Measurements from ENCODE around the gene SNU13.
"Not testable (repeated sequence)": the region's sequence is repeated elsewhere in the genome, so short reads cannot be mapped to it uniquely, and the experiment has no call there.

SNU13 gene

DNA sequence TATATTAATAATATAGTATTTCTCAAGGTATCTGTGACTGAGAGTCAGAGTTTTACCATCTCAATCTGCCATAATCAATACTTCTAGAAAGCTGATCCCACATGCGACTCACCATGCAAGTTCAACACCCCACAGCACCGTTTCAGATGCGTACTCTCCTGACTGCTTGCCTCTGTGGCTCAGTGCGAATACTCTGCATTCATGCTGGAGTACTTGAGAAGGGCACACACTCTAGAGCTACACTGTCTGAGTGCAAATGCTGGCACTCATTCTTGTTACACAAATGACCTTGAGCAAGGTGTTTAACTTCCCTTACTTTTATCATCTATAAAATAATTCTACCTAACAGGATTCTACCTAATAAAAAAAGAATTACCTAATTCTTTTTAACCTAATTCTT lies 12.5 kb downstream of the SNU13 start:
- DNase-seq = no peak

- DNase-seq = no peak
Measured at GRCh38 chr22:41674846-41675340, 13.8 kb downstream of the SNU13 start.

DNA sequence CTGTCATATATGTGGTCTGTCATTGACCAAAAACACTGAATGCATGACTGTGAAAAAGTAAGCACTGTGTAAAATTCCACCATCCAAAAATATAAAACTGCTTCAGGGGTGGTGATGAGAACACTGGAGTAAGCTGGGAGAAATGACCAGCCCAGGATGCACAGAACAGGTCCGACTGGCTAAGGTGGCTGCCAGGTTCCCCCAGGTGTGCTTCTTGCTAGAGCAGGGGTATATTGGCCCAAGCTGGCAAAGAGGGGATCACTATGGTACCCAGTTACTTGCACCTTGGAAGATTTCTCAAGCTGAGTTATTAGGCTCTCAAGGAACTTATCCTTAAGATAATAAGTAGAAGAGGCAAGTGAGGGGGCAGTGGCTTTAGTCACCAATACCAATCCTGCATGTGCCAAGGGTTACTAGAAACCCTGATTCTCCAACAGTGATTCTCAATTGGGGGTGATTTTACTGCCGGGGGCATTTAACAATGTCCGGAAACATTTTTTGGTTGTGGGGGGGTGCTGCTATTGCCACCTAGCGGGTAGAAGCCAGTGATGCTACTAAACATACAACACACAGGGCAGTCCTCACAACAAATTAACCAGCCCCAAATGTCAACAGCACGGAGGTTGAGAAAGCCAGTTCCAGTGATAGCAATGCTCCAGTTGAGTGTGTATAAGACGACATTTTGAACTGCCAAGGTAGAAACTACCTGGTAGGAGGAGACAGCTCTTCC lies 15.7 kb downstream of the SNU13 start:
- DNase-seq = no peak

- DNase-seq = not testable (repeated sequence)
Measured at GRCh38 chr22:41672096-41672495, 16.6 kb downstream of the SNU13 start.

GRCh38 chr22:41668971-41669911 lies 19.4 kb downstream of the SNU13 start:
- no peak for DNase-seq

DNA sequence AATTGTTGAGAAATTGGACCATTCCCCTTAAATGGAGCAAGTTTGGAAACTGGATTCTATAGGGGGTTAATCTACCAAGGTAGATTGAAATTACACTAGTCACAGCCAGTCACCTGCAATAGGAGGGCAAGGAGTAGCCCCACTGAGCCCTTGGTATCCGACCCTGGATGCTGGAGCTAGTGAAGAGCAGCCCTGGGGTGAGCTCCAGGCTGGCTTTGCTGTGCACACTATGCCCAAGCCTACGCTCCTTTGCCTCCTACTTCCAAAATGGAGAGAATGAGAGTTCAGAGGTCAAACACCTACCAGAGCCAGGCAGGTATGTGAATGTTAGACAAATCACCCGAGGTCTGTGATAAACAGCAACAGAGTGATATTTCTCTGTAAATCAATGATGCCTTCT lies 23.7 kb downstream of the SNU13 start:
- no peak for DNase-seq

GRCh38 chr22:41664490-41664889 lies 24.2 kb downstream of the SNU13 start:
- no peak for DNase-seq

- not testable (repeated sequence) for DNase-seq
Measured at GRCh38 chr22:41663594-41663993, 25.1 kb downstream of the SNU13 start.

GRCh38 chr22:41661713-41662112 lies 27.0 kb downstream of the SNU13 start:
- DNase-seq = no peak

- DNase-seq = no peak
Measured at GRCh38 chr22:41661088-41661487, 27.6 kb downstream of the SNU13 start.

GRCh38 chr22:41660416-41660815 lies 28.3 kb downstream of the SNU13 start:
- no peak for DNase-seq

- DNase-seq = no peak
Measured at GRCh38 chr22:41659941-41660340, 28.7 kb downstream of the SNU13 start.

DNA sequence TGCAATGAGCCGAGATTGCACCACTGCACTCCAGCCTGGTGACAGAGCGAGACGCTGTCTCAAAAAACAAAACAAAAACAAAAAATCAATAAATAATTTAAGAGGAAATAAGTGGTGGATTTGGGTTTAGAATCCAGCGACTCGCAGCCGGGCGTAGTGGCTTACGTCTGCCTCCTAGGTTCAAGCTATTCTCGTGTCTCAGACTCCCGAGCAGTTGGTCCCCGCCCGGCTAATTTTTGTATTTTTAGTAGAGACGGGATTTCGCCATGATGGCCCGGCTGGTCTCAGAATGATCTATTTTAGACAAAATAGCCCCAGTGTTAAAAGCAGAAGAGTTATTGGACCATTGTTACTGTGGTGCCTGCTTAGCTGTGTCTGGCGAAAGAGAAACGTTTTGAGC lies 29.8 kb downstream of the SNU13 start:
- no peak for DNase-seq

DNA sequence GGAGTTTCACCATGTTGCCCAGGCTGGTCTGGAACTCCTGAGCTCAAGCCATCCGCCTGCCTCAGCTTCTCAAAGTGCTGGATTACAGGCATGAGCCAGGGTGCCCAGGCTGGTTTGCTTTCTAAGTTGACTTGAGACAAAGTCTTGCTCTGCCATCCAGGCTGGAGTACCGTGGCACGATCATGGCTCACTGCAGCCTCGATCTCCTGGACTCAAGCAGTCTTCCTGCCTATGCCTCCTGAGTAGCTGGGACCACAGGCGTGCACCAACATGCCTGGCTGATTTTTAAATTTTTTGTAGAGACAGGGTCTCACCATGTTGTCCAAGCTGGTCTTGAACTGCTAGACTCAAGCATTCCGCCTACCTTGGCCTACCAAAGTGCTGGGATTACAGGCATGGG lies 31.0 kb downstream of the SNU13 start:
- DNase-seq = no peak

DNA sequence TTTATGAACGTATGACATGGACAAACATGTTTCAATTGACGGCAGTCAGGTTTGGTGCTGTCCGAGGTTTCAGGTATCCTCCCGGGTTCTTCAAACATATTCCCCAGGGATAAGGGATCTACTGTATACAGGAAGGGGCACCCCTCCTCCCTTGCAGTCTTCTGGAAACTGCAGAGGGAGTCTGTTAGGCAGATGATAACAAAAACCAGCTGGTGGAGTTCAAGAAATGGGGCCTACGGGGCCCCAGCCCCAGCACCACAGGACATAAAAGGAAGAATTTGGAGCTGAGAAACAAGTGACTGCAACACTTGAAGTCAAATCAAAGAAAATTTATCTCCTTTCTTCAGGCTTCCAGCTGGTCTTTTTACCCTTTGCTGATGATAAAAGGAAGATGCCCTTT lies 32.1 kb downstream of the SNU13 start:
- no peak for DNase-seq

GRCh38 chr22:41654322-41654721 lies 34.3 kb downstream of the SNU13 start:
- DNase-seq = no peak

DNA sequence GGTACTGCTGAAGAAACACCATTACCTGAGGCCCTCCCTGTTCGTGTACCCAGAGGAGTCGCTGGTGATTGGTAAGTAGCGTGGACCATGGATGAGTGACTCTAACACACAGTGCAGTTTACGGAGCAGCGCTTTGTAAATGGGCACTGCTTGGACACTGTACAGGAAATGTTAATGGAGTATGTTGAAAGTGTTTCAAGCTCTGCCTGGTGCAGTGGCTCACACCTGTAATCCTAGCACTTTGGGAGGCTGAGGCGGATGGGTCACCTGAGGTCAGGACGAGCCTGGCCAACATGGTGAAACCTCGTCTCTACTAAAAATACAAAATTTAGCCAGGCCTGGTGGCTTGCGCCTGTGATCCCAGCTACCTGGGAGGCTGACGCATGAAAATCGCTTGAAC lies 37.8 kb downstream of the SNU13 start:
- no peak for DNase-seq

DNA sequence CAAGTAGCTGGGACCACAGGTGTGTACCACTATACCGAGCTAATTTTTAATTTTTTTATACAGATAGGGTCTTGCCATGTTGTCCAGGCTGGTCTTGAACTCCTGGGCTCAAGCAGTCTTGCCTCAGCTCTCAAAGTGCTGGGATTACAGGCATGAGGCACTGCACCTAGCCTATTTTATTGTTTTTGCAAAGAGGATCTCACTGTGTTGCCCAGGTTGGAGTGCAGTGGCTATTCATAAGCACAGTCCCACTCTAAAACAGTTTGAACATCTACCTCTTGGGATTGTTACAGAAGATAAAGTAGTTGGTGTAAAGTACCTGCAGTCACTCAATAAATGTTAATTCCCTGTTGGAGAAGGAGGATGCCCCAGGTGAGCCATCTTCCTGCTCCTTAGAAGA lies 38.4 kb downstream of the SNU13 start:
- no peak for DNase-seq

- no peak for DNase-seq
Measured at GRCh38 chr22:41648432-41648831, 40.2 kb downstream of the SNU13 start.

GRCh38 chr22:41647771-41648170 lies 40.9 kb downstream of the SNU13 start:
- no peak for DNase-seq

GRCh38 chr22:41642331-41643110 lies 46.1 kb downstream of the SNU13 start:
- no peak for DNase-seq

DNA sequence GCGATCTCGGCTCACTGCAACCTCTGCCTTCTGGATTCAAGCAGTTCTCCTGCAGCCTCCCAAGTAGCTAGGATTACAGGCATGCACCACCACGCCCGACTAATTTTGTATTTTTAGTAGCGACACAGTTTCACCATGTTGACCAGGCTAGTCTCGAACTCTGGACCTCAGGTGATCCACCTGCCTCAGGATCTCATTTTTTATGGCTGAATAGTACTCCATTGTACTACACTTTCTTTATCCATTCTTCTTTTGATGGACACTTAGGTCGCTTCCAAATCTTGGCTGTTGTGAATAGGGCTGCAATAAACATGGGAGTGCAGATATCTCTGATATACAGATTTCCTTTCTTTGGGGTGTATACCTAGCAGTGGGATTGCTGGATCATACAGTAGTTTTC lies 46.8 kb downstream of the SNU13 start:
- no peak for DNase-seq

- no peak for DNase-seq
Measured at GRCh38 chr22:41638748-41639147, 49.9 kb downstream of the SNU13 start.

Data from DMS153 (cell line).